HG02840 (cell line): ENCODE measurements around the gene PCNX1.

Experiments used
- ATAC-seq: cut with Tn5 transposase; IDR thresholded peaks from one replicate; pipeline ENCODE4 v1.9.1; 2021; ENCODE audit warnings: mild to moderate bottlenecking, moderate library complexity, moderate number of reproducible peaks; ENCODE audit not compliant: unreplicated experiment, low FRiP score

The PCNX1 gene

GRCh38 chr14:70887737-70888499 is 19.3 kb upstream of the PCNX1 start:
- ATAC-seq, result no peak

DNA sequence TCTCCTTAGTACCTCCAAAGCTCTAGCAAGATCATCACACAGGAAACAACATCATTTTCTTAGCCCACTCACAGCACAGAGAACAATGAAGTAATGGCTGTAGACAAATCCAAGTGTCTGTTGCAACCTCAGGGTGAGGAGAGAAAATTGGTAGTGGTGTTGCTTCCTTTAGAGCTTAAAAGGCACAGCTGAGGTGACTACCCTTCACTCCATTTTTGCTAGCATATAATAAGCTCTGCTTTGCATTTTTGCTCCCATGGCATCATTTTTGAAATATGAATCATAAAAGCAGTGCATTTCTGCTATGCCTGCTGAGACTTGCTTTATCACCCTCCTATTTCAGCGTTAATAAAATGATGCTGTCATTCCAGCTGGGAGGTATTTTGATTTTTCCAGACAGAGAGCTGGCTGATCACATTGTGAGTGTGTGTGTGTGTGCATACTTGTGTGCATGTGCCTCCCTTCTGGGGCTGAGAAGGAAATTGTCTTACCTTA is 18.5 kb upstream of the PCNX1 start:
- no peak for ATAC-seq

DNA sequence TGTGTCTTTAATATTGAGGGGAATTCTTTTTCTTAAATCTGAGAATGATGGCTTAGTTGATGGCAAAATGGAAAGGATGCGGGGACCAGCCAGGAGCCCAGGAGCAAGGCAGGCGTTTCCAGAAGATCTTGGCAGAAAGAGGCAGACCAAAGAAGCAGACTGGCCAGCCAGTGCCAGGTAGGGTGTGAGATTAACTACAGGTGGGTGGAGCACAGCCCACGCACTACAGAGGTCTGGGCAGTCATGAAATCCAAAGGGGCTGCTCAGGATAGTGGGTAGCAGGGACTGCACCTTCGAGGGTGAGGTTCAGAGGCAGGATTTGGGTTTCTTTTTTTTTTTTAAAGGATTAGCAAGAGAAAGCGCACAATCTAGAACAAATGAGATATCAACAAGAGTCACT is 17.7 kb upstream of the PCNX1 start:
- no peak for ATAC-seq

- no peak for ATAC-seq
Measured at GRCh38 chr14:70890826-70891659, 16.2 kb upstream of the PCNX1 start.

- no peak for ATAC-seq
Measured at GRCh38 chr14:70891737-70892136, 15.5 kb upstream of the PCNX1 start.

- ATAC-seq, result no peak
Measured at GRCh38 chr14:70893062-70893845, 14.0 kb upstream of the PCNX1 start.

- no peak for ATAC-seq
Measured at GRCh38 chr14:70893858-70894291, 13.4 kb upstream of the PCNX1 start.

DNA sequence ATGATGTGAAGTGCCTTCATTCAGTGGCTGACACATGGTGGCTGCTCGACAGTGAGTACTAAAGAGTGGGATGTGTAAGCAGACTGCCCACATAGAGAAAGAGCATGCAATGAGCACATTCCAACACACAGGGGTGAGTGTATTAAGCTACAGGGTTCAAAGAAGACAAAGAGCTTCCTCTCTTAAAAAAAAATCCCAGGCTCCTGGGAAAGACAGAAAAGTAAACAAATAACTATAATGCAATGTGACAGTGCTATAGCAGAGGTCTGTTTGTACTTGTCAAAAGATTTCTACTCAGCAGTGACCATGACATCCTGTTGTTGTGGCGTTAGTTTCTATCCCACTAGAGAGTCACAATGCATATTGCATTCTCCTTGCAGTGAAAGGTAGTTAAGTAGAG is 12.4 kb upstream of the PCNX1 start:
- ATAC-seq, result no peak

DNA sequence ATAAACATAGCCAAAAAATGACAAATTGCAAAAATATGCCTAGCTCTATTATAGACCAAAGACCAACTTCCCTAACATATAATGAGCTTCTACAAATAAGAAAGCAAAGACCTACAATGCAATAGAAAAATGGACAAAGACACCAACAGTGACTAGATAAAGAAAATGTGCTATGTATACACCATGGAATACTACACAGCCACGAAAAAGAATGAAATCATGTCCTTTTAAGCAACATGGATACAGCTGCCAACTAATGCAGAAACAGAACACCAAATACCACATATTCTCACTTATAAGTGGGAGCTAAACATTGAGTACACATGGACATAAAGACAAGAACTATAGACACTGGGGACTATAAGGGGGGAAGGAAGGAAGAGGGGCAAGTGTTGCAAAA is 10.9 kb upstream of the PCNX1 start:
- no peak for ATAC-seq

DNA sequence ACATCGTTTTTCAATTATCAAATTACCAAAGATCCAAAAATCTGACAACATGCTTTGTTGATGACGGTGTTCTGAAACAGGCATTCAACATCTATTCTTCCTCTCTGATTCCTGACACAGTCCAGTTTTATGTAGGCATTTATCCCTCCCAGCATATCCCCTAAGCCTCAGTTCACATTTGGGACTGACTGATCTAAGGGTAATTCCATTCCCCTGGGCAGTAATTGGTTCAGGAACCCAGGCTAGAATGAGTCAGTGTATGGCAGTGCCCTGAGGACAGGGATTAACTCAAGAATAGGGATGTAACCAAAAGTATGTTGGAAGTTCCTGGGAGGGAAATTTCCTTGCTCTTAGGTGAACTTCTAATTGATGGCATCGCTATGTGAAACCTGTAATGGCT is 10.3 kb upstream of the PCNX1 start:
- ATAC-seq, result no peak

DNA sequence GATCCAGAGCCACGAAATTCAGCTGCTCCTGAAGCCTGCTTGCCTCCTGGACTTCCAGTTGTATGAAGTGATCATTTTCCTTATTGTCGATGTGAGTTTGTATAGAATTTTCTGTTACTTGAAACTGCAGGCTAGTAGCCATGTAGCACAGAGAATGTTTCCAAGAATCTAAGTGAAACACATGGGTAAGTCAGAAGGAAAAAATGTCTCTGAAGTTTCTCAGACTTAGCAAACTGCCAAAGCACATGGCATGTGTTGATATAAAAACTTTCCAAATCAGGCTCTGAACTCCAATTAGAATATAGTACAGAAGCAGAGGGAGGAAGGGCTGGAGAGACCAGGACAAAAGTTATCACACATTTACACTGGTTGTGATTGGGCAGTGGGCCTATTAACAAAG is 9.8 kb upstream of the PCNX1 start:
- no peak for ATAC-seq

DNA sequence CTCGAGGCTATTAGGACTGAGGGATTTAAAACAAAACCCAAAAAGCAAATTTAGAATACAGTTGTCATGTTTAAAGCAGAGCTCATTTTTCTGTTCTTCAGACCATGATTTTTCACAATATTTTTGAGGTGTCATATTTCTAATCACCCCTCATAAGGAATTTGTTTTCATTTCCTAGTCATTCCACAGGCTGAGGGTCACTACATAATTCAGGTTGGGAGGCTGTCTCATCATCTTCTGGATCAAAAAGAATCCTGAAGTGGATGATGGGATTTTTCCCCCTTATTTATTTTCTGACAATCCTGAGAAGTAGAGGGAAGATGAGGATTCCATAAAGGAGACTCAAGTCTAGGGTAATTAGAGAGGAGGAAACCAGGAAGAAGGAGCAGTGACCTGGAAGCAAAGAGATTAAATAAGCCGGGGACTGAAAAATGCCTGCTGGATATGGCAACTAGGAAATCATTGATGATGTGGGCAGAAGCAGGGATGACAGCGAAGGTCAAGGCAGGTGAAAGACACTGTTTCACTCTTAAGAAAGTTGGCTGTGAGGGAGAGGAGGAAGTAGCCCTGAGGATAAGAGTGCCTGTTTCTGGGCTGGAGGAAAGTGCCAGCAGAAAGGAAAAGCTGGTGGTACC is 9.0 kb upstream of the PCNX1 start:
- no peak for ATAC-seq

DNA sequence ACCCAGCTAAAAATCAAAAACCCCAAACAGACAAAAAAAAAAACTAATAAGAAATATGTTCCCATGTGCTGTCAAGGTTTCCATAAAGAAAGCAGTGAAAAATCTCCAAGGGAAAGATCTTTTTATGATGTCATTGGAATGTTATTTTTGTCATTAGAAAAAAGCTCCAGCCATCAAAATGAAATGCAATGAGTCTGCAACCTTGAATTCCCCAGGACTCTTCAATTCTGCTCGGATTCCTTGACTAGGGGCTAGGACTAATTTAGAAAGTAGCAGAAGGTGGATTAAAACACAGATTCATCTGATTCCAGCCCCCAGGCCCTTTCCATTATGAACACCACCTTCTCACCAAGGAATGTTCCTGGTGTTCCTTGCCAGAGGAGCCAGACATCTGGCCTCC is 6.0 kb upstream of the PCNX1 start:
- ATAC-seq, result no peak

- ATAC-seq, result no peak
Measured at GRCh38 chr14:70902184-70902583, 5.1 kb upstream of the PCNX1 start.

GRCh38 chr14:70904373-70904772 is 2.9 kb upstream of the PCNX1 start:
- no peak for ATAC-seq

GRCh38 chr14:70905301-70905700 is 2.0 kb upstream of the PCNX1 start:
- ATAC-seq, result no peak

DNA sequence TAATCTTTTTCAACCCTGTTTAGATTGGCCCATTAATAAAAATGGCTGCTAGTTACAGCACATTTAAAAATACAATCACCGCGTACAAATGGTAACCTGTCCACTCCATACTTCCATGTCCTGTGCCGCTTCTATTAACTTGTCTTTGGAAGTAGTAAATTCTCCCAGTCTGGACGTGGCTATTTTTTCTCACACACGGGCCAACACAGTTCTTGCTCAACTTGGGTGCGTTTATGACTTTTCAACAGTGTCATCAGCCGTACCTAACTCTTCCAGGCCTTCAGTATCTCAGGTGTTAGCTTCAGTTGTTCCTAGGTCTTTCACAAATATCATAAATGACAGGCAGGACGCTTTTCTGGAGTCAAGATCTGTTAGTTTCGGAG is 475 bp upstream of the PCNX1 start:
- ATAC-seq, result no peak

- peak; percentile 48 for ATAC-seq
Measured at GRCh38 chr14:70907996-70908934, 1.0 kb downstream of the PCNX1 start.

DNA sequence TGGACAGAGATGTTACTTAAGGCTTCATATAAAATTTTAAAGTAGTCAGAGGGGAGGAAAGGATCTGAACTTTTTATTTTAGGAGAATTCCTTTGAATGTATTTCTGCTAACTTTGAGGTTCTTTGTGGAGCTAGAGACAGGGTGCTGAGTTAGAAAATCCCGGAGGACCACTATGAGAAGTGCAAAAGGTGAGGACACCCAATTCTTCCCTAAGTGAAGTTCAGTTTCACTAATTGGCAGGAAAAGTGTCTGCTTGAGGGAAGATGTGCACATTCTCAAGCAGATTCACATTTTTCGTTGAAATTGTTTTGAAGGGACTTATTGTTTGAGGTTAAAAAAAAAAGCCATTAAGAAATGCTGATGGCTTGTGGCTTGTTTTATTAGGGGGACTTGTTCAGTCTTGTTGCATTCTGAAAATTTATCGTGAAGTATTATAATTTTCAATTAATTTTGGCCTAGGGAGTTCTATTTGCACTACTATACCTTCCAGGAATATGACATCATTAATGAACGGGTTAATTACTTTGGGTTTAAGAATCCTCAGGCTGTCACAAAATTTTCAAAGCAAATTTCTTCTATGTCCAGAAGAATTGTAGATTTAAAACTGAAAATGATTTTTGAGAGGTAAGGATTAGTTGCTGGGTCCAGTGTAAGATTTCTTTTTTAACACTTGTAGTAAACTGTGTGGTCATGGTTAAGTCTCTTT is 1.8 kb downstream of the PCNX1 start:
- ATAC-seq, result no peak
